HG03432 (cell line): ENCODE data around the gene PSME1.
A peak's percentile ranks its signal among the peaks of the same experiment; 100 is the strongest.

Source experiments
- ATAC-seq: cut with Tn5 transposase; IDR thresholded peaks from one replicate; pipeline ENCODE4 v1.9.1; 2021; ENCODE audit warnings: mild to moderate bottlenecking, moderate library complexity; ENCODE audit not compliant: unreplicated experiment

The PSME1 gene

DNA sequence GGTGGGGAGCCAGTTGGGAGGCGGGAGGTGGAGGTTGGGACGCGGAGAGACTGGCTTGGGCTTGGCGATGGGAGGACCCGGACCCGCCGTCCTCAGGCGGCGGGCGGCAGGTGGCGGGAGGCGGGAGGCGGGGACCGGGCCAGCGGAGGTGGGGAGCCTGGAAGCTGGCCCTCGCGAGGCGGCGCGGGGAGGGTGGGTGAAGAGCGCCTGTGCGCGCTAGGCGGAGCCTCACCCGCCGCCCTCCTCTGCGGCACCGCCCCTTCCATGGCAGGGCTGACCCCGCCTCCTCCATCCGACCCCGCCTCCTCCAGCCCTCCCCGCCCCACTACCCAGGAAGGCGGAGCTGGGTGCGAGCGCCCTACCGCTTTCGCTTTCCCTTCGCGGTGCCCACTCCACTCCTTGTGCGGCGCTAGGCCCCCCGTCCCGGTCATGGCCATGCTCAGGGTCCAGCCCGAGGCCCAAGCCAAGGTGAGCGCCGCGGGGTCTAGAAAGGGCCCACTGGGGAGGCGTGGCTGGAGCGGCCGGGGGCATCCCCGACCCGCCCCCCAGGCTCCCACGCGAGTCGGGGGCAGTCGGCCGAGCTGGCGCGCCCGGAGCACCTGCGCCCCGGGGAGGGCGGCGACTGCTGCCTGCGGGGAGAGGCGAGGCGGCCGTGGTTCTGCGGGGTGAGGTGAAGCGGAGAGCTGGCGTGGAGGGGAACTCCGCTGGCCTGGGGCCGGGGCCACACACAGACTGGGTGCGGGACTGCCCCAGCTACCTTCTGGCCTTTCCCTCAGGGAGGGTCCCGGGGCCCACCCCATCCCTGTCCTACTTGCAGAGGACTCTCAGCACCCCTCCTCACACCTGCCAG, at the start of gene PSME1:
Gene PSME1, plus strand, starts transcription at position 361 of the 850 bp plus-strand sequence. Its CDS starts 69 bp downstream, at position 430.
- ATAC-seq = peak; percentile 87

DNA sequence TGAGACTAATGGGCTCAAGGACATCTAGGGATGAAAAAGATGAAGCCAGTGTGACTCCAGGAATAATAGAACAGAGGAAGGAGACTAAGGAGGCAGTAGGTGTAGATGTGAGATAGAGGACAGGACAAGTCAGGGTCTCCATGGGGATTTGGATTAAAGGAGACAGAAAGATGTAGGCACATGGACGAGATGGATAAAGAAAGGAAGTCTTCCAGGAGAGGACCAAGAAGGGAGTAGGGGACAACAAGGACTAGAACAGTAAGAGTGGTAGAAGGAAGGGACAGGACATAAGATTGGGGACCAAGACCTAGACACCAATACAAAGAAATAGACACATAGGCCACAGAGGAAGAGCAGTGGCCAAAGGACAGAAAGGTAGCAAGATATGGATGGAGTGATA, 49.0 kb upstream of the PSME1 start:
- no peak for ATAC-seq

DNA sequence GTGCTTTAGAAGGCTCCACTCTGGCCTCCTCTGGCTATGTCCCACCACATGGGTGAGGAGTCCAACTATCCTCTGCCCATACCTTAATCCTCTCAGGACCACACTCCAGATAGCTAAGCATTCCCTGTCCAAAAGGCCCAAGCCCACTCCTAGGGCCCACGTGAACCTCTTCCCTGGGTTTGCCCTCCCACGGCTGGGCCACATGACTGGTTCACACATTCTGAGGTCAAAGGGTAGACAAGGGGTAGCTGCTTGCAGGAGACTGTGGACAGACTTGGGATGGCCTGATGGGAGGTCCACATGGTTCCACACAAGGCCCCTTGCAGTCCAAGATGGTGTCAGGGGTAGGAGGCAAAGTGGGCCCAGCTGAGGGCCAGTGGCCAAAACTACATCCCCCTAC, 47.9 kb upstream of the PSME1 start:
- ATAC-seq = no peak

DNA sequence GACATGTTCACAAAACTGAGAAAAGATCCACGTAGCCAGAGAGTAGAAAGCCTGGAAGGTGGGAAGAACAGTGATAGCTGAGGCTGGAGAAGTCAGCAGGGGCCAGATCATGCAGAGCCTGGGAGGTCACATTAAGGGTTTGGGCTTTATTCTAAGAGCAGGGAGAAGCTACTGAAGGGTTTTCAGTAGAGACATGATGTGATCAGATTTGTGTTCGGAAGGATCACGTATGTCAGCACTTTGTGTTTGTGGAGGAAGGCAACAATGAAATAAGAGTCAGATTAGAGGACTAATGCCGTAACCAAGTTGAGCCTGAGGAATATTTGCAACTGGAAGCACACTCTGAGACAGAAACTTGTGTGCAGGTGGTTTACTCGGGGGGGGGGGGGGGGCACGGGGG, 46.1 kb upstream of the PSME1 start:
- no peak for ATAC-seq

DNA sequence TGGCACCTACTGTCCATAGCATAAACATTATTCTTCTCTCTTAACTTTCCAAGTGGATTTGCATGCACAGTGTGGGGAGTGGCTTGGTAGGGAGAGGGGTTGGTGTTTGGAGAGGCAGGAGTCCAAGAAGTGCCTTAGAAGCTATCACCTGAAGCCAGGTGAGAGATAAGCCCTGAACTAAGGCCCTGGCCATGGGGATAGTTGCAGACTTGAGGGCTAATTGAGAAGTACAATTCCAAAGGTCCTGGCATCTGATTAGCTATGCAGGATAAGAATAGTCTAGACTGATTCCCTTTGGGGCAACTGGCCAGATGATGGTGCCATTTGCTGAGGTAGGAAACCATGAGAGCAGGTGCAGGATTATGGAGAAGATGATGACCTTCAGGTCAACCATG, 43.9 kb upstream of the PSME1 start:
- no peak for ATAC-seq

DNA sequence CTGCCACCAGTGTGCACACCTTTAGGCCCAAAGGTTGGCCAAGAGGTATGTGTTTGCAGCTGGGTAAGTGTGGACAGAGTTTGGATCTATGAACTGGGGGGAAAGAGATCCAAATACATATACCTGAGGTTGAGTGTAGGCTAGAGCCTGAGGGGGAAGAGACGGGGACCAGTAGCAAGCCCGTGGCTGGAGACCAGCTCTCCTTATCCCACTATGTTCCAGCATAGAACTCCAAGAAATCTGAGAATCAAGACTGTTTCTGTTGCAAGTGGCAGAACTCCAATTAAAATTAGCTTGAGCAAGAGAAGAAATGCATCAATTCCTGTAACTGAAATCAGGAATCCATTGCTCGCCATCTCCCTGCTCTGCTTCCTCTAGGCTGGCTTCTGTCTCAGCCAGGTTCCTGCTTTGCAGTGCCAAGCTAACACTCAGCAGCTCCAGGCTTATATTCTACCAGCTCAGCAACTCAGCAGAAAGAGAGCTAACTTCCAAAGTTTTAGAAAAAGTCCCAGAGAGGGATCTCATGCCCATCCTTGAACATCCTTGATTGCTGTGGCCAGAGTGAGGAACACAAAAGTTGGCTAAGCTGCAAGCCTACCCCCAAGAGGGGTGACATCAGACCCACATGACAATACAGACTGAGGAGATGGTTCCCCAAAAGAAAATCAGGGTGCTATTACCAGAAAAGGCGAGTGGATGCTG, 43.3 kb upstream of the PSME1 start:
- no peak for ATAC-seq

DNA sequence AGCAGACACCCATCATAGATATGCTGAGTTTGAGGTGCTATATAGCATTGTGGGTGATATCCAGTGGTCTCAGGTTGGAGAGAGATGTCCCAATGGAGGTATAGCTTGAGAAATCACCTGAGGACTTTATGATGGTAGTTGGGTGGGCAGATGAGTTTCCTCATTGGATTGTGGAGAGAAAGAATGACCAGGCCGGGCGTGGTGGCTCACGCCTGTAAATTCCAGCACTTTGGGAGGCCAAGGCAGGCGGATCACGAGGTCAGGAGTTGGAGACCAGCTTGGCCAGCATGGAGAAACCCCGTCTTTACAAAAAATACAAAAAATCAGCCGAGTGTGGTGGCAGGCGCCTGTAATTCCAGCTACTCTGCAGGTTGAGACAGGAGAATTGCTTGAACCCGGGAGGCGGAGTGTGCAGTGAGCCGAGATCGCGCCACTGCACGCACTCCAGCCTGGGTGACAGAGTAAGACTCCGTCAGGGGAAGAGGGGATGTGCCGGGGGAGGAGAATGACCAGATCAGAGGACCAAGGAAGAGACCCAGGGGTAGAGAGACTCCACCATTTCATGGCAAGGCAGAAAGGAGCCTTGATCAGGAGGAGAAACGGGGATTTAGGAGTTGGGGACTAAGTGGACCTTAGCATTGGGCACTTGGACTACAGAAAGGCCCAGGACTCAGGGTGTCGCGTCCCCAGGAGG, 42.6 kb upstream of the PSME1 start:
- no peak for ATAC-seq

DNA sequence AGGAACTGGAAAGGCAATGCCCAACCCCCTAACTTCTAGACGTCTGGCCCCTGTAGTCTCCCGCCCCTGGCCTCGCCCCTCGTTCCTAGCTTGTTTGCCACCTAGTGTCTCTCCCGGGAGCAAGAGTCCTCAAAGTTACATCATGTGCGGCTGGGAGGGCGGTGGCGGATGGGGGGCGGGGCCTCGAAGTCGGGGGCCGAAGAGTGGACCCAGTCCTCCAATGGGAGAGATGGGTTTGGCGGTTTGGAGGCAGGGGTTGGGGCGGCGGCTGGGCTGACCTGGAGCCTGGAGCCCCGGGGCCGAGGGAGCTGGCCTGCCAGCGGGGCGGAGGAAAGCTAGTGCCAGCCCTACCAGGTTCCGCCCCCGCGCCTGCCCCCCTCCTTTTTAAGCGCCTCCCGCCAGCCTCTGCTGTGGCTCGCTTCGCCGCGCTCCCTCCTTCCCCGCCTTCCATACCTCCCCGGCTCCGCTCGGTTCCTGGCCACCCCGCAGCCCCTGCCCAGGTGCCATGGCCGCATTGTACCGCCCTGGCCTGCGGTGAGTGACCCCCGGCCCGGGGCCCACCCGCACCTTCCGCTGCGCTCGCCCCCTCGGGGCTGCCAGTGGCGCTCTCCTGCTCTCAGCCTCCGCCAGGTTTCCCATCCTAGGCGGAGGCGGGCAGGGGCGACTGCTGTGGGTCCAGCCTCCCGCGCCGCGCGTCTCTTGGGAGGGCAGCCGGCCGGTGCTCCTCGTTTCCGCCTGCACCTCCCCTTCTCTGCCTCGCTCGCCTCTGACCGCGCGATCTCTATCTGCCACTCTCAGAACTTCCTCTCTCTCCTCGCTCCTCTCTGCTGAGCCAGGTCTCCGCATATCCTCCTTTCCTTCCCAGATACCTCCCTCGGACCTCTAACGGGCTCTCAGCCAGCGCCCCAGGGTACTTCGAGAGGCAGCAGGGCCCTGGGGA, 41.8 kb upstream of the PSME1 start, which contains the start of gene PCK2:
Gene PCK2, plus strand, starts transcription at position 411 of the 940 bp plus-strand sequence. Its CDS starts 95 bp downstream, at position 506.
- peak; percentile 65 for ATAC-seq

DNA sequence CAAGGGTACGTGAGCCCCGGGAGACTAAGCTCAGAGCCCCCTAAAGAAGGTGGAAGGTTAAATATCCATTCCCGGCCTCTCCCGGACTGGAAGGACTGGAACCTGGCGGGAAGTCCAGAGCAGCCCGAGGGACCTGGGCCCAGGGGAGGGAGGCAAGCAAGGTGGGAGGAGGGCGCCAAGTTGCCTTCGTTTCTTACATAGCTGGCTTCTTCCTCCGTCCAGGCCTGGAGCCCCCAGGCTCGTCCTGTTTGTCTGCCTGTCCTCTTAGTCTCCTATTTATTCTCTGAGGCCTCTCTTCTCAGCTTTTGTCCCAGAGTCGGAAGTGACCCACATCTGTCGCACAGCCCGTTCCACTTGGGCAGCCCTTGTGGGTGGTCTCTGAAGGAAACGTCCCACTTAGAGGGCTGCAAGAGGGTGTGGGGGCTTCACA, 41.1 kb upstream of the PSME1 start:
- ATAC-seq = no peak

DNA sequence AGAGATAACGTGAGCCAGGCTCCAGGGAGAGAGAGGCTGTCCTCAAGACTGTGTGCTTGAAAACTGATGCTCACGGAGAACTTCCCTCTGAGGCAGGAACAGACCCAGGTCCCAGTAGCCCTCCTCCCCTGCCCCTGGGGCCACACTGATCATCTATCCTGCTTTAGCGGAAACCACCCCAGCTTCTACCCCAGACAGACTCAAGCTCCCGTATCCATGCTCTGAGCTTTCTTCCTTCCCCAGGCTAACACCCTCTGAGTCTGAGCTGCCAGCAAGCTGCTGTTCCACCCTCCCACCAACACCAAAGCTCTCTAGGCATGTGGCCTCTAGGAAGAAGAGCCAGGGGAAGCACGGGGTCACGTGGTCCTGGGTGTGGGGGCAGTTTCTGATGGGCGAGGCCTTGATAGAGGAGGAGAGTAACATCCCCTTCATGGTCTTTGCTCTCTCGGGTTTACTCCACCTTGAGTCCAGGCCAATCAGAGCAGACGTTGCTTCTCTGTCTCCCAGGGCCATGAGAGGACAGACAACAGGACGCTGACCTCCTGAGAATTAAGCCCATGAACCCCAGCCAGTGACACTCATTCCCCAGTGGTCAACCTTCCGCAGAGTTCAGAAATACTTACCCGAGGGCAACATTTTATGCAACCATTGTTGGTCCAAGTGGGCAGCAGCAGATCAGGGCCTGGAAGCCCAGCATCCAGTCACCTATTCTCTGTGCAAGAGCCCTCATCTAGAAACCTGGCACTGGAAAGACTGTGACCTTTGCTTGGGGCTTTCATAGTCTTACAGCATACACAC, 40.5 kb upstream of the PSME1 start:
- peak; percentile 72 for ATAC-seq

DNA sequence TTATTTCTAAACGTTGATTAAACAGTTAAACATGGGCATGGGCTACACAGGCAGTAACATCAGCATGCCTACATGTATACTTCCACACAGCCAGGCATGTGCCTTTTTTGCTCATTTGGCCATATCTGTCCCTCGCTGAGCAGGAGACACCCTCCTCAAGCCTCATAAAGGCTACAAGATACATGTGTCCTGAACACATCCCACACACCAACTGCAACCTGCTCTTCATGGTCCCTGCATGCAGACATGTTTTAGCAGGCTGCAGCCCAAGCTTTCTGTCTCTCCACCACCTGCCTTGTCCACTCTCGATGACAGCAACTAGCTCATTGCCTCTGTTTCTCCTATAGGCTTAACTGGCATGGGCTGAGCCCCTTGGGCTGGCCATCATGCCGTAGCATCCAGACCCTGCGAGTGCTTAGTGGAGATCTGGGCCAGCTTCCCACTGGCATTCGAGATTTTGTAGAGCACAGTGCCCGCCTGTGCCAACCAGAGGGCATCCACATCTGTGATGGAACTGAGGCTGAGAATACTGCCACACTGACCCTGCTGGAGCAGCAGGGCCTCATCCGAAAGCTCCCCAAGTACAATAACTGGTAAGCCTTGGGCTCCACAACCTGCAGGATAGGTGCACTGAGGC, 39.3 kb upstream of the PSME1 start:
- no peak for ATAC-seq

DNA sequence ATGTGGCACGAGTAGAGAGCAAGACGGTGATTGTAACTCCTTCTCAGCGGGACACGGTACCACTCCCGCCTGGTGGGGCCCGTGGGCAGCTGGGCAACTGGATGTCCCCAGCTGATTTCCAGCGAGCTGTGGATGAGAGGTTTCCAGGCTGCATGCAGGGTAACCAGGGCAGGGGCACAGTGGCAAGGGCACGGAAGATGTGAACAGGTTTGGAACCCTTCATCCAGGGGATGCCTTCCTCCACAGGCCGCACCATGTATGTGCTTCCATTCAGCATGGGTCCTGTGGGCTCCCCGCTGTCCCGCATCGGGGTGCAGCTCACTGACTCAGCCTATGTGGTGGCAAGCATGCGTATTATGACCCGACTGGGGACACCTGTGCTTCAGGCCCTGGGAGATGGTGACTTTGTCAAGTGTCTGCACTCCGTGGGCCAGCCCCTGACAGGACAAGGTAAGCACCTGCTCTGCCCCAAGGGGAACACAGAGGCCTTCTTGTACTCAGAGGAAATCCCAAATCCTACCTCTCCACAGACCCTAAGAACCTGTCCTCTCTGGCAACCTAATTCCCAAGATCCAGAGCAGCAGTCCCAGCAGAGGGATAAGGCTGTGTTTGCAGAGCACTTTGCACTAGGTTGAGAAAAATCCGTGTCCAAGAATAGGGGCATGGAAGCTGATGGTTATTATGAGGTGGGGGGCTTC, 37.6 kb upstream of the PSME1 start:
- ATAC-seq = no peak

DNA sequence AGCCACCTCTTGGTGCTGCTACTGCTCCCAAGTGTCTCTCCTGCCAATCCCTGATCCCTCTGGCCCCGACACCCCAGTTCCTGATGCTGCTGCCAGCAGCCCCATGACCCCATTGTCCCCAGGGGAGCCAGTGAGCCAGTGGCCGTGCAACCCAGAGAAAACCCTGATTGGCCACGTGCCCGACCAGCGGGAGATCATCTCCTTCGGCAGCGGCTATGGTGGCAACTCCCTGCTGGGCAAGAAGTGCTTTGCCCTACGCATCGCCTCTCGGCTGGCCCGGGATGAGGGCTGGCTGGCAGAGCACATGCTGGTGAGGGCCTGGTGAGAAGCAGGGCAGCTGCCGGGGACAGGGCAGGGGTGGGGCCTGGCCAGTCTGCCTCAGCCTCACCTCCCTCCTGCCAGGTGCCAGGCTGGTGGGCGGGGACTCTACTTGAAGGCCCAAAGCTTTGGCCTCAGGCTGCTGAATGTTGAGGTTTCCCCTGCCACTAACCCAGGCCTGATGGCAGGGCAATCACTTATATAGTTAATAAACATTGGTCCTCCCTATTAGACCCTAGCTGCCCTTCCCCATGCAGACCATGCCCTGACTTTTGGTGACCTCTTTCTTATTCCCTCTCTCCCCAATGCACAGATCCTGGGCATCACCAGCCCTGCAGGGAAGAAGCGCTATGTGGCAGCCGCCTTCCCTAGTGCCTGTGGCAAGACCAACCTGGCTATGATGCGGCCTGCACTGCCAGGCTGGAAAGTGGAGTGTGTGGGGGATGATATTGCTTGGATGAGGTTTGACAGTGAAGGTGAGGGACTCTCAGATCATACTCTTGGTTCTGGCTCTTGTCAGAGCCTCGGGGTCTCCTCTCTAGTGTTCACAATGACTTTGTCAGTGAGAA, 36.8 kb upstream of the PSME1 start:
- ATAC-seq = no peak

DNA sequence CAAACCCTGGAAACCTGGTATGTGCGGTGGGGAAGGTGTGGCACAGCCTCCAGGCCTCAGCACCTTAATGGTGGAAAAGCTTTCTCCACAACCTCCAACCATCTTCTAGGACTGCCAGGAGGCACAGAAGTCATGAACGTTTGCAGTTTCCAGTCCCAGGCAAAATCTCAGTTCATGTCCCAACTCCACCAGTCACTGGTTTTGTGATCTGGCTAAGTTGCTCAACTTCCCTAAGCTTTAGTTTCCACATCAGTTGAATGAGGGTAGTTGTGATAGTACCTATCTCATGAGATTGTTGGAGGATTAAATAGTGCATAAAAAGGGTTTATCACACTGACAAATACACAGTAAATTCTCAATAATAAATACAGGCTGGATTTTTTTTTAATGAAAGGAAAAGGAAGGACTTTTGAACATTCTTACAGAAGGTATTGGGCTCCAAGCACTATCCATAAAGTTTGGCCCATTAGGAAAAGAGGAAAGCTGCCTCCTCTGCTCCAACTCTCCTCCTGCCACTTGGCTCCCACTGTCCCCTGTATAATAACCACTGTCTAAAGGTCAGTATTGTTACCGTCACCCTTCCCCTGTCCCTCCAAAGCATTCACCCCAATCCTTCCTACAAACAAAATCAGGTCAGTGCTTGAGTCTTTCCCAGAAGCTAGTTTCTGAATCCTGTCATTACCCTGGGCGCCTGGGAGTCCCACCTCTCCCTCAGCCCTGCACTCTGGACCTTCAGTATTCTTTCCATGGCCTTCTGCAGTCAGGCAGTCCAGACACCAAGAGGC, 35.6 kb upstream of the PSME1 start:
- no peak for ATAC-seq

DNA sequence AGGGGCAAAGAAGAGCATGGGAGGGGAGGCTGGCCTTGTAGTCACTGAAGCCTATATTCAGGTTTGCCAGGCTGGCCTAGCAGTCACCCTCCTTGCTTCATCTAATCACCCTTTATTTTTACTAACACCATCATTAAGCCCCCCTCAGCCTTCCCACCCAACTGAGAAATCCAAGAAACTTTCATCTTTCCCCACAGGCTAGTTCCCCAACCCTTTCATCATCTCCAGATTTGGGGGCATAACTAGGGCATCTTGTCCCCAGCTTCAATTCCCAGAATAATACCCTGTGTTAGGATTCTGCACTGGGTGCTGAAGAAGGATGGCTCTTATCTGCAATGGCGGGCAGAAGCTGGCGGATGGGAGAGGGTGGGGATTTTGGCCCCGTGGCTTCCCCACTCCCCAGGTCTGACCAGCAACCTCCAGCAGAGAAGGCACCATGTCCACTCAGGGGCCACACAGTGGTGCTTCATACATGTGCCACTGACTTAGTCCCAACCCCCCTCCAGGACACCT, 35.0 kb upstream of the PSME1 start:
- ATAC-seq = no peak

DNA sequence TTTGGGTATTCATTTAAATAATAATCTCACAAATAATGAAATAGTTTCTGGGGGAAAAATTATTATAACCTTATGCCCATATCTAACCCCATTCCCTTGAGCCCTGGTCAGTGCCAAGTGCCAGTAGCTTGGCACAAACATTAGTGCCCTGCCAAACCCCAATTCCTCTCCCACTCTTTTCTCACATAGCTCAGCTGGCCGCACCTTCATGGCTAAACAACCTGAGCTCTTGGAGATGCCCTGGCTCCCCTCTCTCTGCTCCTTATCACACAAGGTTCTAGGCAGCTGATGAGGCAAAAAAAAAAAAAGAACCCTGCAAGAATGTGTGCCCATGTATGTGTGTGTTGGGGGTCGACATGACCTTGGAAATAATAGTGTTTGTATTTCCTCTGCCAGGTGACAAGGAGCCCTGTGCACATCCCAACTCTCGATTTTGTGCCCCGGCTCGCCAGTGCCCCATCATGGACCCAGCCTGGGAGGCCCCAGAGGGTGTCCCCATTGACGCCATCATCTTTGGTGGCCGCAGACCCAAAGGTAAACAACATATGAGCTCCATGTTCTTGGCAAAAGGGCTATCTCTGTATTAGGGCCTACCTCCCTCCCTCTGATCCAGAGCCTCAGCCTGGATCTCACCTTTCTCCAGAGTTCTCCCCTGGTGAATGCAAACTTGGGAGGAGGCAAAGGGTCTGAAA, 33.5 kb upstream of the PSME1 start:
- no peak for ATAC-seq
